ENCODE results near the gene AFDN.

GRCh38 chr6:167927246-167927645 lies 100.5 kb downstream of the AFDN start:
- no peak for TF ChIP-seq EP300 (IDR thresholded peaks at IDR 0.05)
- TF ChIP-seq, protein P1, sequence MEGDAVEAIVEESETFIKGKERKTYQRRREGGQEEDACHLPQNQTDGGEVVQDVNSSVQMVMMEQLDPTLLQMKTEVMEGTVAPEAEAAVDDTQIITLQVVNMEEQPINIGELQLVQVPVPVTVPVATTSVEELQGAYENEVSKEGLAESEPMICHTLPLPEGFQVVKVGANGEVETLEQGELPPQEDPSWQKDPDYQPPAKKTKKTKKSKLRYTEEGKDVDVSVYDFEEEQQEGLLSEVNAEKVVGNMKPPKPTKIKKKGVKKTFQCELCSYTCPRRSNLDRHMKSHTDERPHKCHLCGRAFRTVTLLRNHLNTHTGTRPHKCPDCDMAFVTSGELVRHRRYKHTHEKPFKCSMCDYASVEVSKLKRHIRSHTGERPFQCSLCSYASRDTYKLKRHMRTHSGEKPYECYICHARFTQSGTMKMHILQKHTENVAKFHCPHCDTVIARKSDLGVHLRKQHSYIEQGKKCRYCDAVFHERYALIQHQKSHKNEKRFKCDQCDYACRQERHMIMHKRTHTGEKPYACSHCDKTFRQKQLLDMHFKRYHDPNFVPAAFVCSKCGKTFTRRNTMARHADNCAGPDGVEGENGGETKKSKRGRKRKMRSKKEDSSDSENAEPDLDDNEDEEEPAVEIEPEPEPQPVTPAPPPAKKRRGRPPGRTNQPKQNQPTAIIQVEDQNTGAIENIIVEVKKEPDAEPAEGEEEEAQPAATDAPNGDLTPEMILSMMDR (IDR thresholded peaks at IDR 0.05) = no peak
